HG03565 (cell line): Measurements from ENCODE around the gene MED12.
"Not testable (repeated sequence)": the region's sequence is repeated elsewhere in the genome, so short reads cannot be mapped to it uniquely, and the experiment has no call there.

Source experiments
- ATAC-seq: cut with Tn5 transposase; IDR thresholded peaks from one replicate; pipeline ENCODE4 v1.9.1; 2021; ENCODE audit warnings: mild to moderate bottlenecking, moderate library complexity; ENCODE audit not compliant: unreplicated experiment

Gene MED12

GRCh38 chrX:71159335-71159734 lies 40.9 kb downstream of the MED12 start:
- no peak for ATAC-seq

GRCh38 chrX:71160475-71160874 lies 42.1 kb downstream of the MED12 start:
- ATAC-seq: no peak

GRCh38 chrX:71162981-71163380 lies 44.6 kb downstream of the MED12 start:
- ATAC-seq: no peak

- no peak for ATAC-seq
Measured at GRCh38 chrX:71164071-71164470, 45.7 kb downstream of the MED12 start.

GRCh38 chrX:71166461-71166860 lies 48.1 kb downstream of the MED12 start:
- no peak for ATAC-seq

GRCh38 chrX:71167031-71167781 lies 48.8 kb downstream of the MED12 start:
- no peak for ATAC-seq

- no peak for ATAC-seq
Measured at GRCh38 chrX:71168134-71168533, 49.7 kb downstream of the MED12 start.

GRCh38 chrX:71169586-71169985 lies 51.2 kb downstream of the MED12 start:
- no peak for ATAC-seq

- no peak for ATAC-seq
Measured at GRCh38 chrX:71170660-71171059, 52.3 kb downstream of the MED12 start.

GRCh38 chrX:71171110-71171801 lies 52.9 kb downstream of the MED12 start:
- ATAC-seq: no peak

- no peak for ATAC-seq
Measured at GRCh38 chrX:71173440-71173839, 55.0 kb downstream of the MED12 start.

- ATAC-seq: no peak
Measured at GRCh38 chrX:71174795-71175194, 56.4 kb downstream of the MED12 start.

GRCh38 chrX:71175531-71175930 lies 57.1 kb downstream of the MED12 start:
- ATAC-seq: no peak

GRCh38 chrX:71177327-71177726 lies 58.9 kb downstream of the MED12 start:
- no peak for ATAC-seq

- ATAC-seq: no peak
Measured at GRCh38 chrX:71178908-71179307, 60.5 kb downstream of the MED12 start.

- ATAC-seq: not testable (repeated sequence)
Measured at GRCh38 chrX:71180579-71181265, 62.3 kb downstream of the MED12 start.

- peak; percentile 30 for ATAC-seq
Measured at GRCh38 chrX:71181558-71181909, 63.1 kb downstream of the MED12 start.

GRCh38 chrX:71181910-71182799 lies 63.8 kb downstream of the MED12 start:
- ATAC-seq: peak; percentile 91

- no peak for ATAC-seq
Measured at GRCh38 chrX:71182871-71183270, 64.5 kb downstream of the MED12 start.

GRCh38 chrX:71183341-71183740 lies 64.9 kb downstream of the MED12 start:
- ATAC-seq: no peak

GRCh38 chrX:71184092-71184491 lies 65.7 kb downstream of the MED12 start:
- ATAC-seq: no peak
